SK-N-SH (cell line): ENCODE results near the gene SLBP. TPM values are rescaled to one million over a fixed set of nuclear protein-coding genes. Genes with fewer than 3 reads are reported as not detected.

Experiments
- CTCF ChIA-PET: fragments of 300-600, 350-600 bp; formaldehyde crosslinking; extraction: SDS; loops from one replicate; lab custom pipeline; 2021; lab: Yijun Ruan, JAX
- POLR2A ChIA-PET: fragments of 350-600 bp; sonication (Branson Sonifier 250); formaldehyde crosslinking; extraction: SDS; loops from one replicate; lab custom pipeline; 2020; ENCODE audit warnings: antibody characterized with exemption, inconsistent platforms; lab: Yijun Ruan, JAX
- DNase-seq: peaks from one replicate; pipeline ENCODE4 v3.0.0; 2012
- H2AFZ ChIP-seq: fragments of 200-600 bp; sonication (generic); 2 replicates; pipeline ENCODE4 v1.8.1; 2016; ENCODE audit warnings: antibody characterized with exemption, mild to moderate bottlenecking, low read depth
- H3F3A ChIP-seq: fragments of 200-600 bp; sonication (generic); replicated peaks from 2 replicates; pipeline ENCODE3; 2016; ENCODE audit warnings: antibody characterized with exemption, mild to moderate bottlenecking; ENCODE audit not compliant: insufficient read depth
- H3K27ac ChIP-seq, 2 experiments: fragments of 200-500 bp in 1 of 2; fragments of 200-600 bp in 1 of 2; sonication (Bioruptor generic) in 1 of 2; sonication (generic), shearing (Covaris generic) in 1 of 2; 2 replicates each; pipeline versions ENCODE4 v1.5.1 to v1.6.1; 2014 to 2016; ENCODE audit warnings: low read depth in 2 of 2, inconsistent platforms in 1 of 2, low read length in 1 of 2, mild to moderate bottlenecking in 1 of 2, mixed read lengths in 1 of 2
- H3K27me3 ChIP-seq: fragments of 200-600 bp; sonication (generic), shearing (Covaris generic); 2 replicates; pipeline ENCODE4 v1.6.1; 2016; ENCODE audit warnings: mixed run types; ENCODE audit not compliant: insufficient read depth
- H3K36me3 ChIP-seq, 2 experiments: fragments of 200-500 bp in 1 of 2; fragments of 200-600 bp in 1 of 2; sonication (Bioruptor generic) in 1 of 2; sonication (generic) in 1 of 2; replicated peaks in 1 of 2; 2 replicates each; pipeline versions ENCODE3 to v1.5.1; 2014 to 2016; ENCODE audit warnings: low read length in 1 of 2, mild to moderate bottlenecking in 1 of 2; ENCODE audit not compliant: insufficient read depth in 2 of 2, control insufficient read depth in 1 of 2
- H3K4me1 ChIP-seq, 2 experiments: fragments of 200-500 bp in 1 of 2; fragments of 200-600 bp in 1 of 2; sonication (Bioruptor generic) in 1 of 2; sonication (generic), shearing (Covaris generic) in 1 of 2; 2 replicates each; pipeline versions ENCODE4 v1.5.1 to v1.6.1; 2014 to 2016; ENCODE audit warnings: low read depth in 1 of 2, low read length in 1 of 2, mixed run types in 1 of 2; ENCODE audit not compliant: insufficient read depth in 2 of 2, control insufficient read depth in 1 of 2
- H3K4me2 ChIP-seq: fragments of 200-600 bp; sonication (generic), shearing (Covaris generic); 2 replicates; pipeline ENCODE4 v1.6.1; 2017; ENCODE audit warnings: mixed run types
- H3K4me3 ChIP-seq, 2 experiments: fragments of 200-500 bp in 1 of 2; fragments of 200-600 bp in 1 of 2; sonication (Bioruptor generic) in 1 of 2; sonication (generic), shearing (Covaris generic) in 1 of 2; 2 replicates each; pipeline versions ENCODE4 v1.5.1 to v1.8.1; 2014 to 2016; ENCODE audit warnings: low read depth in 2 of 2, inconsistent platforms in 1 of 2, low read length in 1 of 2, mild to moderate bottlenecking in 1 of 2, mixed read lengths in 1 of 2, moderate library complexity in 1 of 2
- H3K79me2 ChIP-seq: fragments of 200-600 bp; sonication (generic); 2 replicates; pipeline ENCODE4 v1.8.1; 2017; ENCODE audit warnings: mild to moderate bottlenecking; ENCODE audit not compliant: insufficient read depth
- H3K9ac ChIP-seq: fragments of 200-600 bp; sonication (generic); 2 replicates; pipeline ENCODE4 v1.6.1; 2017; ENCODE audit warnings: mixed run types
- H3K9me2 ChIP-seq: fragments of 200-600 bp; sonication (generic); 2 replicates; pipeline ENCODE4 v1.6.1; 2017; ENCODE audit warnings: mixed run types
- H3K9me3 ChIP-seq: fragments of 200-600 bp; sonication (generic); 2 replicates; pipeline ENCODE4 v1.6.1; 2017; ENCODE audit warnings: mixed run types, mild to moderate bottlenecking, moderate library complexity
- H4K20me1 ChIP-seq: fragments of 200-600 bp; sonication (generic); 2 replicates; pipeline ENCODE4 v1.6.1; 2017; ENCODE audit warnings: mild to moderate bottlenecking, mixed run types; ENCODE audit not compliant: insufficient read depth
- CHD2 ChIP-seq: fragments of 150-350 bp; IDR thresholded peaks from 2 replicates; pipeline ENCODE4 v1.6.1; 2018; ENCODE audit warnings: low read length; ENCODE audit not compliant: partially characterized antibody
- CTCF ChIP-seq: fragments of 200-600 bp; sonication (generic); IDR thresholded peaks from 2 replicates; pipeline ENCODE4 v1.6.1; 2017; ENCODE audit warnings: antibody characterized with exemption, mild to moderate bottlenecking, moderate library complexity
- FOXM1 ChIP-seq: IDR thresholded peaks from 2 replicates; pipeline ENCODE4 v1.4.0; 2012; ENCODE audit warnings: low read depth, mild to moderate bottlenecking
- IRF3 ChIP-seq: fragments of 150-350 bp; IDR thresholded peaks from 2 replicates; pipeline ENCODE4 v1.6.1; 2016; ENCODE audit warnings: mild to moderate bottlenecking, low read depth, low read length
- JUND ChIP-seq: IDR thresholded peaks from 2 replicates; pipeline ENCODE4 v1.4.0; 2012
- MAX ChIP-seq: IDR thresholded peaks from 2 replicates; pipeline ENCODE4 v1.4.0; 2012; ENCODE audit warnings: low read depth
- MEF2A ChIP-seq: IDR thresholded peaks from 2 replicates; pipeline ENCODE4 v1.4.0; 2012; ENCODE audit warnings: low read depth, borderline replicate concordance
- MXI1 ChIP-seq: IDR thresholded peaks from 2 replicates; pipeline ENCODE4 v1.6.1; 2012; ENCODE audit warnings: mild to moderate bottlenecking, low read depth, low read length, improper control_type of control experiment
- NFIC ChIP-seq: IDR thresholded peaks from 2 replicates; pipeline ENCODE4 v1.4.0; 2012; ENCODE audit warnings: borderline replicate concordance
- NRF1 ChIP-seq: IDR thresholded peaks from 2 replicates; pipeline ENCODE4 v1.6.1; 2012; ENCODE audit warnings: low read depth, mild to moderate bottlenecking, low read length
- PBX3 ChIP-seq: IDR thresholded peaks from 2 replicates; pipeline ENCODE4; 2012
- RAD21 ChIP-seq: IDR thresholded peaks from 2 replicates; pipeline ENCODE4 v1.6.1; 2012; ENCODE audit warnings: mild to moderate bottlenecking, low read length
- RCOR1 ChIP-seq: fragments of 150-350 bp; IDR thresholded peaks from 2 replicates; pipeline ENCODE4 v1.6.1; 2017; ENCODE audit warnings: antibody characterized with exemption, low read length
- RFX5 ChIP-seq: IDR thresholded peaks from 2 replicates; pipeline ENCODE4 v1.6.1; 2012; ENCODE audit warnings: mild to moderate bottlenecking, improper control_type of control experiment, low read length
- RXRA ChIP-seq: IDR thresholded peaks from 2 replicates; pipeline ENCODE4 v1.4.0; 2012; ENCODE audit warnings: low read depth, mild to moderate bottlenecking, borderline replicate concordance
- SIN3A ChIP-seq: IDR thresholded peaks from 2 replicates; pipeline ENCODE4 v1.6.1; 2012; ENCODE audit warnings: low read depth, mild to moderate bottlenecking, low read length, moderate library complexity, borderline replicate concordance
- TAF1 ChIP-seq: IDR thresholded peaks from 2 replicates; pipeline ENCODE4 v1.6.1; 2012; ENCODE audit warnings: low read depth, mild to moderate bottlenecking, low read length, moderate library complexity, borderline replicate concordance
- USF1 ChIP-seq: IDR thresholded peaks from 2 replicates; pipeline ENCODE4 v1.4.0; 2012; ENCODE audit warnings: low read depth, borderline replicate concordance
- USF2 ChIP-seq: fragments of 150-350 bp; IDR thresholded peaks from 2 replicates; pipeline ENCODE4 v1.6.1; 2017; ENCODE audit warnings: antibody characterized with exemption, low read length, low read depth, borderline replicate concordance
- WGBS: methylation state at CpG from one replicate; pipeline ENCODE4 v1.1.6; 2017; ENCODE audit warnings: low lambda C conversion rate; 5-methylcytosine and 5-hydroxymethylcytosine counted together
- polyA plus RNA-seq, 3 experiments: library from polyadenylated mRNA; depleted of rRNA; stranded (reverse); fragments of >200 nt; gene quantifications; 2 replicates each; pipeline ENCODE4 v1.2.3, GENCODE V29; 2012

SLBP gene
- polyA plus RNA-seq, 1 of the 3 experiments (the other 2 are of a cell fraction) = 51.5 TPM

- H3K36me3 ChIP-seq = peaks cover 36 to 40% of the 10 kb centered on the region in 2 experiments
- ChIA-PET POLR2A (interaction anchor here (2.7 kb wide), 1 partner anchor 38 kb away, joined by 7 read pairs; no protein-coding TSS in a partner anchor), CTCF (interaction anchor here (0.9 to 15.1 kb wide), 6 partner anchors 12 to 83 kb away, joined by 4 to 232 read pairs (median 13); no protein-coding TSS in a partner anchor)
- H3K4me1 ChIP-seq = peaks cover 7 to 19% of the 10 kb centered on the region in 2 experiments; a peak in 3 of 4 replicates
- no peaks in the 10 kb centered on the region for H3K9me3 ChIP-seq
- no peak for DNase-seq
- H3K79me2 ChIP-seq = peaks cover 84% of the 10 kb centered on the region
- H3K9me2 ChIP-seq = no peaks in the 10 kb centered on the region
- H3K27ac ChIP-seq = no peak overlapping the region
- WGBS = 98% methylated on average over 2 of the region's 10 CpGs
- H3K4me3 ChIP-seq = no peak overlapping the region
- H3F3A ChIP-seq = peaks cover 14% of the 10 kb centered on the region
- no peaks in the 10 kb centered on the region for H3K27me3 ChIP-seq
- H2AFZ ChIP-seq = no peak overlapping the region
- H4K20me1 ChIP-seq = peaks cover 10% of the 10 kb centered on the region; the same call in 1 of the 2 replicates
- no peak overlapping the region for H3K4me2 ChIP-seq
- H3K9ac ChIP-seq = no peak overlapping the region
- TF ChIP-seq RCOR1 (no peak), RXRA (no peak), PBX3 (no peak), USF1 (no peak), NFIC (no peak), RFX5 (no peak), FOXM1 (no peak), JUND (no peak), RAD21 (no peak), IRF3 (no peak), MXI1 (no peak), CHD2 (no peak), MEF2A (no peak), SIN3A (no peak), MAX (no peak), TAF1 (no peak), NRF1 (no peak), CTCF (no peak), USF2 (no peak)
- TF ChIP-seq, all 33 proteins: peak for 0
Measured at GRCh38 chr4:1731180-1731579, 19.1 kb upstream of the SLBP start.
